VCaP (cell line): ENCODE data around the gene PARP12.
"Not testable (repeated sequence)": the region's sequence is repeated elsewhere in the genome, so short reads cannot be mapped to it uniquely, and the experiment has no call there.

Experiments used
- H3K27ac ChIP-seq: fragments of 450-650 bp; 2 replicates; pipeline ENCODE4 v1.5.1; 2017
- CTCF ChIP-seq: fragments of 450-650 bp; conservative IDR thresholded peaks from 2 replicates; pipeline ENCODE4 v1.5.1; 2017; ENCODE audit warnings: mild to moderate bottlenecking, moderate library complexity

PARP12 gene, protein sequence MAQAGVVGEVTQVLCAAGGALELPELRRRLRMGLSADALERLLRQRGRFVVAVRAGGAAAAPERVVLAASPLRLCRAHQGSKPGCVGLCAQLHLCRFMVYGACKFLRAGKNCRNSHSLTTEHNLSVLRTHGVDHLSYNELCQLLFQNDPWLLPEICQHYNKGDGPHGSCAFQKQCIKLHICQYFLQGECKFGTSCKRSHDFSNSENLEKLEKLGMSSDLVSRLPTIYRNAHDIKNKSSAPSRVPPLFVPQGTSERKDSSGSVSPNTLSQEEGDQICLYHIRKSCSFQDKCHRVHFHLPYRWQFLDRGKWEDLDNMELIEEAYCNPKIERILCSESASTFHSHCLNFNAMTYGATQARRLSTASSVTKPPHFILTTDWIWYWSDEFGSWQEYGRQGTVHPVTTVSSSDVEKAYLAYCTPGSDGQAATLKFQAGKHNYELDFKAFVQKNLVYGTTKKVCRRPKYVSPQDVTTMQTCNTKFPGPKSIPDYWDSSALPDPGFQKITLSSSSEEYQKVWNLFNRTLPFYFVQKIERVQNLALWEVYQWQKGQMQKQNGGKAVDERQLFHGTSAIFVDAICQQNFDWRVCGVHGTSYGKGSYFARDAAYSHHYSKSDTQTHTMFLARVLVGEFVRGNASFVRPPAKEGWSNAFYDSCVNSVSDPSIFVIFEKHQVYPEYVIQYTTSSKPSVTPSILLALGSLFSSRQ

DNA sequence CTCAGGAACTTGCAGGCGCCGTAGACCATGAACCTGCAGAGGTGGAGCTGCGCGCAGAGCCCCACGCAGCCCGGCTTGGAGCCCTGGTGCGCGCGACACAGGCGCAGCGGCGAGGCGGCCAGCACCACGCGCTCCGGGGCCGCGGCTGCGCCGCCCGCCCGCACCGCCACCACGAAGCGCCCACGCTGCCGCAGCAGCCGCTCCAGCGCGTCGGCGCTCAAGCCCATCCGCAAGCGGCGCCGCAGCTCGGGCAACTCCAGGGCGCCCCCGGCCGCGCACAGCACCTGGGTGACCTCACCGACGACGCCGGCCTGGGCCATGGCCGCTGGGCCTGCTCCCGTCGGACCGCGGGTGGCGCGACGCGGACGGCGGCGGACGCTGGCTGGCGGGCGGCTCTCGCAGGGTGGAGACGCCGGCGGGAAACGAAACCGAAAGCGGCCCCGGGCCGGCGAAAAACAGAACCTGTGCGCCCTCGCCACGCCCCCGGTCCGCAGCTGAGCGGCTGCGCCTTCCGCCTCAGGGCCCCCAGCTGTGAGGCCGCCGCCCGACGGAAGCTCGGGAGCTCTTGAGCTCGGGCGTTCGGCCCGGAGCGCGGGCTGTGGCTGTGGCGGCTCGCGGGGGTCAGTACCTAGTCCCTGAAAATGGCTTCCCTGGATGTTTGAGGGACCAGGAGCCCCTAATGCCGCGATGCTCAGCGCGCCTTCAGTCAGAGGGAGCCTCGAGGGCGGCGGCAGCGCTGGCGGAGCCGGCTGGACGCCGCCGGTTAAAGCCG, at the start of gene PARP12:
PARP12 (minus strand) TSS at position 424 of the 772 bp plus-strand sequence; CDS start at position 320, 104 bp downstream.
- peak within 1 kb of the TSS; percentile 90 for H3K27ac ChIP-seq
- TF ChIP-seq CTCF = no peak; the same call in 1 of the 2 replicates

GRCh38 chr7:140108777-140109176, 46.0 kb upstream of the PARP12 start:
- not testable (repeated sequence) for H3K27ac ChIP-seq

DNA sequence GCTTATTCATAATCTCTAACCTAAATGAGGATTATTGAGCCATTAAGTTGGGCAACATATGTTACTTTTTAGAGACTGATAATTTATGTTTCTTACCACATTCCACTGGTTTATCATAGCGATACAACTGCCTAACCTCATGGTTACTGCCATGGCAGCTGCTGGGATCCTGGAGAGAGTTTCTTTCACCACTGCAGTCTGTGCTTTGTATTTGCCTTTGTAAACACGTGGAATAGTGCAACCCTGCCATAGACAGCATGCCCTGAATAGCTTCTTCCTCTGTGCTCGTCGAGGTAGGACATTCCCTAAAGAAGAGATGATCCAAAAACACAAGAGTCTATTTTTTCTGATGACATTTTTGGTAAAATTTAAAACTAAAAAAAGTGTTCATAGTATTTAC, 33.7 kb upstream of the PARP12 start:
- TF ChIP-seq CTCF = no peak
- H3K27ac ChIP-seq = no peak overlapping the region

- H3K27ac ChIP-seq = no peak overlapping the region
- no peak for TF ChIP-seq CTCF
Observed at GRCh38 chr7:140093375-140093774, 30.6 kb upstream of the PARP12 start.

- H3K27ac ChIP-seq = no peak overlapping the region
- no peak for TF ChIP-seq CTCF
Observed at GRCh38 chr7:140085447-140085846, 22.7 kb upstream of the PARP12 start.

DNA sequence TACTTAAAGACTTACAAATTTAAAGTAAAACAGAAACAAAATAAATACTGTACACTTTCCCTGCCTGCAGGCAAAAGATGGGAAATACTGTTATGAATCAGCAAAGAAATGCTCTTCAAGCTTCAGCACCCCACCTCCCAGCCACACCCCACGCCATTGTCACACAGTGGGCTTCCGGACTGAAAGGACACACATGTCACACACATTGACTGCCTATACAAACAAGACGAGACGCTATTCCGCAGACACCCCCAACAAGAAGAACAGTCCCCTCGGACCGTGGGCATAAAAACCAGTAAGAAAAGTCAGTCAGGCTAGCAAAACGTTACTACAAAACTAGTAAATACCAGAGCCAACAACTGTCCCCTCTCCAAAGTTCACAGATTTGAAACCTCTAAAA, 22.2 kb upstream of the PARP12 start:
- H3K27ac ChIP-seq = no peak overlapping the region
- no peak for TF ChIP-seq CTCF

- no peak overlapping the region for H3K27ac ChIP-seq
- no peak for TF ChIP-seq CTCF
Observed at GRCh38 chr7:140084142-140084655, 21.4 kb upstream of the PARP12 start.
